ENCODE measurements around the gene SOCS7. TPM values are rescaled to one million over a fixed set of nuclear protein-coding genes. Genes with fewer than 3 reads are reported as not detected.
A peak's percentile ranks its signal among the peaks of the same experiment; 100 is the strongest.

The SOCS7 gene
- total and polyA plus RNA-seq, 2 donors (not counting 1 experiment from before 2014, with no cell fraction given): 9.4 to 20.8 TPM

DNA sequence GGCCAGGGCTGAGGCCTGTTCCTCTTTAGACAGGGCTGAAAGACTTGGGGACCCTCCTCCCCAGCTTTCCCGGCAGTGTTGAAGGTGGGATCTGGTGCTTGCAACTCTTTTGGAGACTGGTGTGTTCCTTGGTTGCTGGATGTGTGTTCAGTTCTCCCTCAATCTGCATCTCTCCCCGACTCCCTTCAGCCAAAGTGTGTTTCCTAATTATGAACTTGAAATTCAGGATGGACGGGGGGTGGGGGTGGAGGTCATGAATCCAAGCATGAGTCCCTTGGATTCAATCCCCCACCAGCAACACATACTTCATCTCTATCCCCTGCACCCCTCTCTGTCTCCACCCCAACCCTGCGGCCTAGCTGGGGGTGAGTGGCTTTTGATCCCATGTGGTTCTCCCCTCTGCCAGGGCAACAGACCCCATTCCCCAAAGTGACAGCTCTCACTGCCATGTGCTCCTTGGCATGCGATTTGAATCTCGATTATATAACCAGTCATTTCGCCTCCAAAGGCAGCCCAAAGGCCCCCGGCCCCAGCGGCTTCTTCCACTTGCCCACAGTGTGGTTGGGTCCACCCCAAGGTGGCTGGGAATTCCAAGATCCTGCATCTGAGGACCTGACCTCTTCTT is 77.9 kb downstream of the SOCS7 start:
- Mint-ChIP-seq H3K27me3 (peaks cover 35% of the 10 kb centered on the region), H3K9me3 (ENCODE audit: insufficient read depth) (no peaks in the 10 kb centered on the region), H3K4me3 (peak overlapping the region; percentile 73), H3K27ac (no peak overlapping the region), H3K4me1 (peaks cover 19% of the 10 kb centered on the region)
- H2AFZ ChIP-seq (ENCODE audit: insufficient read depth, low read depth, low read length, poor library complexity, severe bottlenecking): peak overlapping the region; percentile 77
- no peak for ATAC-seq (ENCODE audit: low read depth)
- ChIA-PET CTCF (interaction anchor here (1.3 kb wide), 1 partner anchor 15 kb away, joined by 5 read pairs; no protein-coding TSS in a partner anchor), POLR2A (no interaction called here)
- no peaks in the 10 kb centered on the region for H4K20me1 ChIP-seq (ENCODE audit: control insufficient read depth, insufficient read depth, low read length, poor library complexity, severe bottlenecking)
- H3K27me3 ChIP-seq (replicated peaks in 1 of 4; ENCODE audit: control extremely low read depth in 1 of 4, control insufficient read depth in 3 of 4, insufficient read depth in 4 of 4, low read length in 3 of 4): peaks cover 0 to 42% (median 16%) of the 10 kb centered on the region in 4 experiments
- peak overlapping the region; percentile 100 for H3K4me2 ChIP-seq (replicated peaks; ENCODE audit: low read depth, low read length, poor library complexity, severe bottlenecking)
- H3K4me3 ChIP-seq (ENCODE audit: control extremely low read depth in 1 of 5, extremely low read depth in 1 of 5, insufficient read depth in 1 of 5, low read depth in 2 of 5, low read length in 4 of 5): no peak overlapping the region
- H3K27ac ChIP-seq (ENCODE audit: low read length in 2 of 2): no peak overlapping the region
- H3K79me2 ChIP-seq (ENCODE audit: control insufficient read depth, insufficient read depth, low read length): no peaks in the 10 kb centered on the region
- no peaks in the 10 kb centered on the region for H3K9me3 ChIP-seq (ENCODE audit: control extremely low read depth in 1 of 3, control insufficient read depth in 2 of 3, insufficient read depth in 1 of 3, low read length in 2 of 3)
- peaks cover 9 to 19% of the 10 kb centered on the region in 2 donors for H3K4me1 ChIP-seq (ENCODE audit: control insufficient read depth in 2 of 2, insufficient read depth in 2 of 2, low read length in 2 of 2)
- no peaks in the 10 kb centered on the region for H3K36me3 ChIP-seq (replicated peaks in 1 of 2; ENCODE audit: control extremely low read depth in 1 of 2, control insufficient read depth in 1 of 2, extremely low read depth in 1 of 2, insufficient read depth in 2 of 2, low read length in 1 of 2)
- H3K9ac ChIP-seq (ENCODE audit: low read length): no peak overlapping the region
- WGBS (ENCODE audit: insufficient coverage): 78% methylated on average over 7 of the region's 9 CpGs
- intact Hi-C loops (cut with micrococcal nuclease): loop anchor here (5.0 to 10.0 kb wide), 2 partner anchors 125 to 238 kb away; no protein-coding TSS in a partner anchor
- no peak for DNase-seq
- TF ChIP-seq EZH2 (IDR thresholded peaks at IDR 0.05; ENCODE audit: borderline replicate concordance, insufficient read depth, low read depth, low read length, poor library complexity, severe bottlenecking): no peak
- TF ChIP-seq, protein P1, sequence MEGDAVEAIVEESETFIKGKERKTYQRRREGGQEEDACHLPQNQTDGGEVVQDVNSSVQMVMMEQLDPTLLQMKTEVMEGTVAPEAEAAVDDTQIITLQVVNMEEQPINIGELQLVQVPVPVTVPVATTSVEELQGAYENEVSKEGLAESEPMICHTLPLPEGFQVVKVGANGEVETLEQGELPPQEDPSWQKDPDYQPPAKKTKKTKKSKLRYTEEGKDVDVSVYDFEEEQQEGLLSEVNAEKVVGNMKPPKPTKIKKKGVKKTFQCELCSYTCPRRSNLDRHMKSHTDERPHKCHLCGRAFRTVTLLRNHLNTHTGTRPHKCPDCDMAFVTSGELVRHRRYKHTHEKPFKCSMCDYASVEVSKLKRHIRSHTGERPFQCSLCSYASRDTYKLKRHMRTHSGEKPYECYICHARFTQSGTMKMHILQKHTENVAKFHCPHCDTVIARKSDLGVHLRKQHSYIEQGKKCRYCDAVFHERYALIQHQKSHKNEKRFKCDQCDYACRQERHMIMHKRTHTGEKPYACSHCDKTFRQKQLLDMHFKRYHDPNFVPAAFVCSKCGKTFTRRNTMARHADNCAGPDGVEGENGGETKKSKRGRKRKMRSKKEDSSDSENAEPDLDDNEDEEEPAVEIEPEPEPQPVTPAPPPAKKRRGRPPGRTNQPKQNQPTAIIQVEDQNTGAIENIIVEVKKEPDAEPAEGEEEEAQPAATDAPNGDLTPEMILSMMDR (IDR thresholded peaks at IDR 0.05): no peak

DNA sequence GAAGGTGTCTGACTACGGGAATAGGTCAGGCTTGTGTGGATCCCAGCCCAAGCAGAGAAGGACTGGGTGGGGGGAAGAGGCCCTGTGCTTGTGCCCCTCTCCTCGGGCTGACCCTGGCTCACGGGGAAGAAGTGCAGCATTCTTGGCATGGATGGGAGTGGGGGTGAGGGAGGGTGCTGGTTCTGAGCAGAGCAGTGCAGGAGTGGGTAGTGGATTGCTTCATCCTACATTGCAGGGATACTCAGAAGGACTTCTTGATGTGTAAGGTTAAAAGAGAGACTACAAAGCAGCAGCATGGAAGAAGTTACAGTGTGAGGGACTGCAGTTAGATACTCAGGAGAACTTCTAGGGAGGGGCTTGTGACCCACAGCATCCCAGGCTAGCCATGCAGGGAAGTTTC is 78.7 kb downstream of the SOCS7 start:
- POLR2A ChIA-PET: no interaction called here
- CTCF ChIA-PET: no interaction called here
- peaks cover 9 to 19% of the 10 kb centered on the region in 2 donors for H3K4me1 ChIP-seq (ENCODE audit: control insufficient read depth in 2 of 2, insufficient read depth in 2 of 2, low read length in 2 of 2)
- no peak overlapping the region for H3K27ac Mint-ChIP-seq
- H3K4me3 Mint-ChIP-seq: peak overlapping the region; percentile 73
- DNase-seq (no peak), ATAC-seq (ENCODE audit: low read depth) (no peak)
- H3K9me3 ChIP-seq (ENCODE audit: control extremely low read depth in 1 of 3, control insufficient read depth in 2 of 3, insufficient read depth in 1 of 3, low read length in 2 of 3): no peaks in the 10 kb centered on the region
- no peaks in the 10 kb centered on the region for H3K79me2 ChIP-seq (ENCODE audit: control insufficient read depth, insufficient read depth, low read length)
- H3K4me1 Mint-ChIP-seq: peaks cover 13% of the 10 kb centered on the region
- no peak overlapping the region for H3K27ac ChIP-seq (ENCODE audit: low read length in 2 of 2)
- H2AFZ ChIP-seq (ENCODE audit: insufficient read depth, low read depth, low read length, poor library complexity, severe bottlenecking): no peak overlapping the region
- no peak overlapping the region for H3K9ac ChIP-seq (ENCODE audit: low read length)
- H3K9me3 Mint-ChIP-seq (ENCODE audit: insufficient read depth): no peaks in the 10 kb centered on the region
- intact Hi-C loops (cut with micrococcal nuclease): no loop called here
- H3K27me3 Mint-ChIP-seq: peaks cover 34% of the 10 kb centered on the region
- no peaks in the 10 kb centered on the region for H4K20me1 ChIP-seq (ENCODE audit: control insufficient read depth, insufficient read depth, low read length, poor library complexity, severe bottlenecking)
- H3K36me3 ChIP-seq (replicated peaks in 1 of 2; ENCODE audit: control extremely low read depth in 1 of 2, control insufficient read depth in 1 of 2, extremely low read depth in 1 of 2, insufficient read depth in 2 of 2, low read length in 1 of 2): no peaks in the 10 kb centered on the region
- 85% methylated on average over 3 of the region's 3 CpGs for WGBS (ENCODE audit: insufficient coverage)
- no peak overlapping the region for H3K4me3 ChIP-seq (ENCODE audit: control extremely low read depth in 1 of 5, extremely low read depth in 1 of 5, insufficient read depth in 1 of 5, low read depth in 2 of 5, low read length in 4 of 5)
- H3K27me3 ChIP-seq (replicated peaks in 1 of 4; ENCODE audit: control extremely low read depth in 1 of 4, control insufficient read depth in 3 of 4, insufficient read depth in 4 of 4, low read length in 3 of 4): peaks cover 0 to 35% (median 9%) of the 10 kb centered on the region in 4 experiments
- TF ChIP-seq, protein P1 (IDR thresholded peaks at IDR 0.05): no peak
- no peak for TF ChIP-seq EZH2 (IDR thresholded peaks at IDR 0.05; ENCODE audit: borderline replicate concordance, insufficient read depth, low read depth, low read length, poor library complexity, severe bottlenecking)
- no peak overlapping the region for H3K4me2 ChIP-seq (replicated peaks; ENCODE audit: low read depth, low read length, poor library complexity, severe bottlenecking)
